C4-2B (cell line): ENCODE data around the gene INS.
A peak's percentile ranks its signal among the peaks of the same experiment; 100 is the strongest.

Experiments used
- H3K27ac ChIP-seq: fragments of 450-650 bp; 2 replicates; pipeline ENCODE4 v1.5.1; 2017
- CTCF ChIP-seq: fragments of 450-650 bp; conservative IDR thresholded peaks from 2 replicates; pipeline ENCODE4 v1.5.1; 2017; ENCODE audit warnings: mild to moderate bottlenecking
- ZFX ChIP-seq: fragments of 450-650 bp; IDR thresholded peaks from 2 replicates; pipeline ENCODE4 v1.6.1; 2017

INS gene

GRCh38 chr11:2151500-2152257 is 9.3 kb downstream of the INS start:
- H3K27ac ChIP-seq: no peak overlapping the region; the same call in 1 of the 2 replicates
- TF ChIP-seq ZFX: no peak
- TF ChIP-seq CTCF: peak; percentile 90

GRCh38 chr11:2149864-2150847 is 10.9 kb downstream of the INS start:
- TF ChIP-seq CTCF (peak; percentile 70), ZFX (no peak)
- H3K27ac ChIP-seq: no peak overlapping the region

GRCh38 chr11:2149460-2149859 is 11.5 kb downstream of the INS start:
- TF ChIP-seq CTCF (no peak), ZFX (no peak)
- no peak overlapping the region for H3K27ac ChIP-seq

- no peak overlapping the region for H3K27ac ChIP-seq
- no peak for TF ChIP-seq ZFX
Measured at GRCh38 chr11:2148595-2148994, 12.4 kb downstream of the INS start.

- TF ChIP-seq ZFX (no peak), CTCF (no peak)
- no peak overlapping the region for H3K27ac ChIP-seq
Measured at GRCh38 chr11:2147391-2147790, 13.6 kb downstream of the INS start.

GRCh38 chr11:2146051-2146450 is 15.0 kb downstream of the INS start:
- TF ChIP-seq ZFX: no peak
- no peak for TF ChIP-seq CTCF
- no peak overlapping the region for H3K27ac ChIP-seq

GRCh38 chr11:2144544-2145248 is 16.3 kb downstream of the INS start:
- H3K27ac ChIP-seq: no peak overlapping the region
- TF ChIP-seq ZFX: no peak
- TF ChIP-seq CTCF: no peak
